Activated CD4-positive, alpha-beta T cell treated with anti-CD3 and anti-CD28 coated beads, Interleukin-2, amount 10 ng/mL, durations not matched to agents 24 days and 14 days (primary cell): Measurements from ENCODE around the gene SCO1. TPM values are rescaled to one million over a fixed set of nuclear protein-coding genes. Genes with fewer than 3 reads are reported as not detected.

Experiments used
- DNase-seq: peaks from one replicate; pipeline ENCODE4 v3.0.0; 2022
- H3K27ac Mint-ChIP-seq: one replicate; pipeline ENCODE4 v1.8.0; 2022; ENCODE audit warnings: mild to moderate bottlenecking, mixed read lengths
- H3K27me3 Mint-ChIP-seq: one replicate; pipeline ENCODE4 v1.8.0; 2022; ENCODE audit warnings: mixed read lengths
- H3K36me3 Mint-ChIP-seq: one replicate; pipeline ENCODE4 v1.8.0; 2022; ENCODE audit warnings: low read depth, mild to moderate bottlenecking, mixed read lengths
- H3K4me1 Mint-ChIP-seq: one replicate; pipeline ENCODE4 v1.8.0; 2021; ENCODE audit warnings: mixed read lengths
- H3K4me3 Mint-ChIP-seq: one replicate; pipeline ENCODE4 v1.8.0; 2022; ENCODE audit warnings: mild to moderate bottlenecking, moderate library complexity, mixed read lengths
- H3K9me3 Mint-ChIP-seq: one replicate; pipeline ENCODE4 v1.8.0; 2021; ENCODE audit warnings: mixed read lengths
- intact Hi-C: fragments of 100-400 bp; cut with micrococcal nuclease; formaldehyde crosslinking; loops from one replicate; pipeline ENCODE4 v1.15.1; 2023
- total RNA-seq: library from RNA; stranded (reverse); gene quantifications from 2 replicates; pipeline ENCODE4 v1.2.3, GENCODE V29; 2022

Gene SCO1
- total RNA-seq, 1 donor from 2014 or later: 43.4 TPM

GRCh38 chr17:10631048-10631700 is 66.2 kb downstream of the SCO1 start:
- intact Hi-C loops: no loop called here
- H3K4me3 Mint-ChIP-seq: no peak overlapping the region
- peaks cover 21% of the 10 kb centered on the region for H3K36me3 Mint-ChIP-seq
- no peaks in the 10 kb centered on the region for H3K9me3 Mint-ChIP-seq
- no peaks in the 10 kb centered on the region for H3K27me3 Mint-ChIP-seq
- H3K4me1 Mint-ChIP-seq: peaks cover 5% of the 10 kb centered on the region
- no peak overlapping the region for H3K27ac Mint-ChIP-seq
- DNase-seq: peak; percentile 77

GRCh38 chr17:10629706-10630105 is 67.6 kb downstream of the SCO1 start:
- peaks cover 4% of the 10 kb centered on the region for H3K4me1 Mint-ChIP-seq
- no peak overlapping the region for H3K27ac Mint-ChIP-seq
- intact Hi-C loops: no loop called here
- no peak for DNase-seq
- H3K9me3 Mint-ChIP-seq: no peaks in the 10 kb centered on the region
- H3K27me3 Mint-ChIP-seq: no peaks in the 10 kb centered on the region
- H3K36me3 Mint-ChIP-seq: peaks cover 16% of the 10 kb centered on the region
- H3K4me3 Mint-ChIP-seq: no peak overlapping the region

- intact Hi-C loops: no loop called here
- H3K4me1 Mint-ChIP-seq: peaks cover 4% of the 10 kb centered on the region
- H3K27ac Mint-ChIP-seq: no peak overlapping the region
- H3K4me3 Mint-ChIP-seq: no peak overlapping the region
- H3K9me3 Mint-ChIP-seq: no peaks in the 10 kb centered on the region
- peak; percentile 61 for DNase-seq
- peaks cover 12% of the 10 kb centered on the region for H3K36me3 Mint-ChIP-seq
- no peaks in the 10 kb centered on the region for H3K27me3 Mint-ChIP-seq
Measured at GRCh38 chr17:10628756-10629155, 68.6 kb downstream of the SCO1 start.

GRCh38 chr17:10626390-10626789 is 70.9 kb downstream of the SCO1 start:
- H3K27ac Mint-ChIP-seq: no peak overlapping the region
- H3K27me3 Mint-ChIP-seq: no peaks in the 10 kb centered on the region
- peaks cover 10% of the 10 kb centered on the region for H3K36me3 Mint-ChIP-seq
- no peaks in the 10 kb centered on the region for H3K9me3 Mint-ChIP-seq
- peaks cover 4% of the 10 kb centered on the region for H3K4me1 Mint-ChIP-seq
- intact Hi-C loops: no loop called here
- no peak overlapping the region for H3K4me3 Mint-ChIP-seq
- no peak for DNase-seq

- Mint-ChIP-seq H3K27me3 (no peaks in the 10 kb centered on the region), H3K4me1 (no peaks in the 10 kb centered on the region), H3K27ac (no peak overlapping the region), H3K36me3 (peaks cover 5% of the 10 kb centered on the region), H3K4me3 (no peak overlapping the region), H3K9me3 (no peaks in the 10 kb centered on the region)
- DNase-seq: no peak
- intact Hi-C loops: no loop called here
Measured at GRCh38 chr17:10624969-10625368, 72.4 kb downstream of the SCO1 start.

- no peak overlapping the region for H3K27ac Mint-ChIP-seq
- no peaks in the 10 kb centered on the region for H3K4me1 Mint-ChIP-seq
- intact Hi-C loops: no loop called here
- H3K9me3 Mint-ChIP-seq: no peaks in the 10 kb centered on the region
- no peaks in the 10 kb centered on the region for H3K36me3 Mint-ChIP-seq
- no peak overlapping the region for H3K4me3 Mint-ChIP-seq
- no peak for DNase-seq
- H3K27me3 Mint-ChIP-seq: no peaks in the 10 kb centered on the region
Measured at GRCh38 chr17:10623737-10624338, 73.5 kb downstream of the SCO1 start.

GRCh38 chr17:10622617-10623485 is 74.5 kb downstream of the SCO1 start:
- DNase-seq: no peak
- H3K27me3 Mint-ChIP-seq: no peaks in the 10 kb centered on the region
- no peaks in the 10 kb centered on the region for H3K9me3 Mint-ChIP-seq
- no peak overlapping the region for H3K27ac Mint-ChIP-seq
- H3K4me1 Mint-ChIP-seq: no peaks in the 10 kb centered on the region
- H3K4me3 Mint-ChIP-seq: no peak overlapping the region
- intact Hi-C loops: no loop called here
- no peaks in the 10 kb centered on the region for H3K36me3 Mint-ChIP-seq

Other genes starting within 250 kb of the SCO1 start
- gene MYH4, start 228.0 kb downstream of the SCO1 start, total RNA-seq: not detected in 2 replicates
- not detected in 2 replicates for gene MYH1, start 179.0 kb downstream of the SCO1 start, total RNA-seq
- gene MYH2, start 147.9 kb downstream of the SCO1 start, total RNA-seq: not detected in 2 replicates
- gene MYH3, start 40.2 kb downstream of the SCO1 start, total RNA-seq: 7.0 and 8.1 TPM in 2 replicates
- gene ADPRM, start 61 bp upstream of the SCO1 start, total RNA-seq: 10.0 and 11.9 TPM in 2 replicates
- gene TMEM220, start 32.5 kb upstream of the SCO1 start, total RNA-seq: 0.56 and 1.3 TPM in 2 replicates
- not detected in 2 replicates for gene TMEM238L, start 106.6 kb upstream of the SCO1 start, total RNA-seq
- gene PIRT, start 140.6 kb upstream of the SCO1 start, total RNA-seq: not detected in 2 replicates